IMR-90 (cell line): ENCODE measurements around the gene CHM.
"Not testable (repeated sequence)": the region's sequence is repeated elsewhere in the genome, so short reads cannot be mapped to it uniquely, and the experiment has no call there.

Experiments used
- BHLHE40 ChIP-seq: fragments of 150-350 bp; IDR thresholded peaks from 2 replicates; pipeline ENCODE4 v1.6.1; 2016; ENCODE audit warnings: mild to moderate bottlenecking, low read depth, low read length
- CTCF ChIP-seq: conservative IDR thresholded peaks from 2 replicates; pipeline ENCODE4 v1.5.1; 2012; ENCODE audit warnings: mild to moderate bottlenecking, low read depth, low read length, improper control_type of control experiment
- MAFK ChIP-seq: IDR thresholded peaks from 2 replicates; pipeline ENCODE4 v1.6.1; 2012; ENCODE audit warnings: low read depth, low read length, improper control_type of control experiment
- MAZ ChIP-seq: IDR thresholded peaks from 2 replicates; pipeline ENCODE4 v1.6.1; 2012; ENCODE audit warnings: low read depth, mild to moderate bottlenecking, low read length, improper control_type of control experiment, moderate library complexity, borderline replicate concordance
- MXI1 ChIP-seq: IDR thresholded peaks from 2 replicates; pipeline ENCODE4 v1.6.1; 2012; ENCODE audit warnings: low read depth, mild to moderate bottlenecking, low read length, moderate library complexity, borderline replicate concordance
- NFE2L2 ChIP-seq: fragments of 150-350 bp; IDR thresholded peaks from 2 replicates; pipeline ENCODE4 v1.6.1; 2016; ENCODE audit warnings: low read depth, mild to moderate bottlenecking, low read length
- POLR2A ChIP-seq: IDR thresholded peaks from 2 replicates; pipeline ENCODE4 v1.6.1; 2012; ENCODE audit warnings: mild to moderate bottlenecking, low read depth, low read length
- RAD21 ChIP-seq: IDR thresholded peaks from 2 replicates; pipeline ENCODE4 v1.6.1; 2012; ENCODE audit warnings: low read length, improper control_type of control experiment
- RCOR1 ChIP-seq: IDR thresholded peaks from 2 replicates; pipeline ENCODE4 v1.6.1; 2012; ENCODE audit warnings: mild to moderate bottlenecking, low read length, improper control_type of control experiment; ENCODE audit not compliant: insufficient replicate concordance
- RFX5 ChIP-seq: IDR thresholded peaks from 2 replicates; pipeline ENCODE4 v1.8.0; 2012; ENCODE audit warnings: low read depth, mild to moderate bottlenecking, low read length, moderate library complexity
- SMC3 ChIP-seq: fragments of 150-350 bp; IDR thresholded peaks from 2 replicates; pipeline ENCODE4 v1.6.1; 2016; ENCODE audit warnings: low read depth, mild to moderate bottlenecking, antibody characterized with exemption, low read length, moderate library complexity
- USF2 ChIP-seq: fragments of 150-350 bp; IDR thresholded peaks from 2 replicates; pipeline ENCODE4 v1.6.1; 2017; ENCODE audit warnings: mild to moderate bottlenecking, antibody characterized with exemption, low read length, low read depth

GRCh38 chrX:85939942-85940341, 107.4 kb downstream of the CHM start:
- TF ChIP-seq CTCF, MAFK, BHLHE40, RAD21, USF2, POLR2A, MXI1, SMC3, MAZ, RCOR1, RFX5, NFE2L2: not testable (repeated sequence)
